ENCODE data around the gene SPINK8.

DNA sequence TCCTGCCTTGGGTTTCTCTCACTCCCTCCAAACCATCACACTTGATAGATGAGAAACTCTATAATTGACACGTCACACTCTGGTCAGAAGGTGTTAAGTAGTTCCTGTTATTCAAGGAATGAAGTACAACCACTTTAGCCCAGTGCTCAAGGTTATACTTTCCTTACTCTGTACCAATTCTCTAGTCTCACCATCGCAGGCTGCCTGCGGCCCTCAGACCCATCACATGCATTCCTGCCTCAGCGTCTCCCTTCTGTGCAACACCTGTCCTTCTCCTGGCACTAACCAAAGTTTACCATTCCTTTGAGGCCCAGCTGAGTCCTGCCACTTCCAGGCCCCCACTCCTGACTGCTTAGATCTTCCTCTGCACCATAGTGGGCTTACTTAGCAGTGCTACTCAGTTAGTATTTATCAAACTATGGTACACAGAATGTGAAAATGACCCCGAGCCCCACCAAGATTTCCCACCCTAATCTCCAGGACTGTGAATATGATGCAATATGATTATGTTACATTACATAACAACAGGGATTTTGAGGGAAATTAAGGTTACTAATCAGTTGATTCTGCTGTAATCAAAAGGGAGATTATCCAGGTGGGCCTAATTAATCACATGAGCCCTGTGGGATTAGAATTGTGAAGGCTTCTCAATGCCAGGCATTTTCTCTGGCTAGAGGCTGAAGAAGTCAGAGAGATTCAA is 36.2 kb downstream of the SPINK8 start:
- TF ChIP-seq, protein P1, sequence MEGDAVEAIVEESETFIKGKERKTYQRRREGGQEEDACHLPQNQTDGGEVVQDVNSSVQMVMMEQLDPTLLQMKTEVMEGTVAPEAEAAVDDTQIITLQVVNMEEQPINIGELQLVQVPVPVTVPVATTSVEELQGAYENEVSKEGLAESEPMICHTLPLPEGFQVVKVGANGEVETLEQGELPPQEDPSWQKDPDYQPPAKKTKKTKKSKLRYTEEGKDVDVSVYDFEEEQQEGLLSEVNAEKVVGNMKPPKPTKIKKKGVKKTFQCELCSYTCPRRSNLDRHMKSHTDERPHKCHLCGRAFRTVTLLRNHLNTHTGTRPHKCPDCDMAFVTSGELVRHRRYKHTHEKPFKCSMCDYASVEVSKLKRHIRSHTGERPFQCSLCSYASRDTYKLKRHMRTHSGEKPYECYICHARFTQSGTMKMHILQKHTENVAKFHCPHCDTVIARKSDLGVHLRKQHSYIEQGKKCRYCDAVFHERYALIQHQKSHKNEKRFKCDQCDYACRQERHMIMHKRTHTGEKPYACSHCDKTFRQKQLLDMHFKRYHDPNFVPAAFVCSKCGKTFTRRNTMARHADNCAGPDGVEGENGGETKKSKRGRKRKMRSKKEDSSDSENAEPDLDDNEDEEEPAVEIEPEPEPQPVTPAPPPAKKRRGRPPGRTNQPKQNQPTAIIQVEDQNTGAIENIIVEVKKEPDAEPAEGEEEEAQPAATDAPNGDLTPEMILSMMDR (IDR thresholded peaks at IDR 0.05; ENCODE audit: low read depth, low read length) = no peak
- TF ChIP-seq POLR2A (IDR thresholded peaks at IDR 0.05; ENCODE audit: extremely low read depth, insufficient read length) (no peak), MYC (IDR thresholded peaks at IDR 0.05; ENCODE audit: low read depth, low read length) (no peak)

Measured in NB4 (cell line).